ENCODE measurements around the gene SLC34A1.
"Not testable (repeated sequence)": the region's sequence is repeated elsewhere in the genome, so short reads cannot be mapped to it uniquely, and the experiment has no call there.

SLC34A1 gene

GRCh38 chr5:177384134-177384533, at the start of gene SLC34A1:
Gene SLC34A1 (plus strand): TSS chr5:177384434. CDS start chr5:177385742, 1,308 bp downstream.
- no peak for DNase-seq

- DNase-seq: no peak
Observed at GRCh38 chr5:177334781-177335700, 49.2 kb upstream of the SLC34A1 start.

- no peak for DNase-seq
Observed at GRCh38 chr5:177335701-177336065, 48.6 kb upstream of the SLC34A1 start.

- DNase-seq: no peak
Observed at GRCh38 chr5:177336112-177336511, 48.1 kb upstream of the SLC34A1 start.

- no peak for DNase-seq
Observed at GRCh38 chr5:177336603-177337494, 47.4 kb upstream of the SLC34A1 start.

GRCh38 chr5:177338251-177339106, 45.8 kb upstream of the SLC34A1 start:
- DNase-seq: no peak

- DNase-seq: no peak
Observed at GRCh38 chr5:177339107-177339638, 45.1 kb upstream of the SLC34A1 start.

- not testable (repeated sequence) for DNase-seq
Observed at GRCh38 chr5:177343000-177343399, 41.2 kb upstream of the SLC34A1 start.

GRCh38 chr5:177343777-177344176, 40.5 kb upstream of the SLC34A1 start:
- DNase-seq: no peak

GRCh38 chr5:177344891-177345290, 39.3 kb upstream of the SLC34A1 start:
- DNase-seq: no peak

- DNase-seq: no peak
Observed at GRCh38 chr5:177346820-177347219, 37.4 kb upstream of the SLC34A1 start.

- DNase-seq: no peak
Observed at GRCh38 chr5:177347699-177348098, 36.5 kb upstream of the SLC34A1 start.

- no peak for DNase-seq
Observed at GRCh38 chr5:177349362-177349647, 34.9 kb upstream of the SLC34A1 start.

- no peak for DNase-seq
Observed at GRCh38 chr5:177349762-177350161, 34.5 kb upstream of the SLC34A1 start.

GRCh38 chr5:177350776-177351391, 33.4 kb upstream of the SLC34A1 start:
- DNase-seq: no peak

- peak; percentile 96 for DNase-seq
Observed at GRCh38 chr5:177351392-177352329, 32.6 kb upstream of the SLC34A1 start, which contains the start of gene LMAN2. Gene LMAN2 (minus strand): TSS chr5:177351668. CDS start chr5:177351647, 21 bp downstream.

GRCh38 chr5:177353093-177353492, 31.1 kb upstream of the SLC34A1 start:
- no peak for DNase-seq

GRCh38 chr5:177354256-177354655, 30.0 kb upstream of the SLC34A1 start:
- no peak for DNase-seq

- no peak for DNase-seq
Observed at GRCh38 chr5:177354711-177355110, 29.5 kb upstream of the SLC34A1 start.

GRCh38 chr5:177355162-177355867, 28.9 kb upstream of the SLC34A1 start:
- DNase-seq: no peak

Measured in left hindlimb (tissue), 1 donor.